Loucy (cell line): Measurements from ENCODE around the gene MMP17.

Experiments
- EZH2phosphoT487 ChIP-seq: fragments of 200-600 bp; IDR thresholded peaks from 2 replicates; pipeline ENCODE4 v1.6.1; 2018; ENCODE audit warnings: antibody characterized with exemption, mild to moderate bottlenecking, moderate library complexity, borderline replicate concordance
- TF ChIP-seq, protein P1 (sequence below): fragments of 200-600 bp; sonication (generic); conservative IDR thresholded peaks from 2 replicates; pipeline ENCODE4 v1.5.1; 2014; ENCODE audit warnings: mild to moderate bottlenecking, antibody characterized with exemption, low read length

DNA sequence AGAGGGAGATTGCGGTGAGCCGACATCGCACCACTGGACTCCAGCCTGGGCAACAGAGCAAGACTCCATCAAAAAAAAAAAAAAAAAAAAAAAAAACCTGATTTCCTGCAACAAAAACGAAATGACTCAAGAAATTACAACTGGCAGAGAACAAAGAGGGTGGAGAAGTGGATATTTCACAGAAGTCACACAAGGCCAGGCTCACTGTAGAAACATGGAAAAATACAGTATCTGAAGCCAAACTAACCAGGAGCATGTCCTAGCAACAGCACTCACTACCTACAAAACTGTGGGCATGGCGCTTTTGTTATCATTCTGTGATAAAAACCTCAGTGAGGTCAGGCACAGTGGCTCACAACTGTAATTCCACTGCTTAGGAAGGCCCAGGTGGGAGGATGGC, 11.7 kb upstream of the MMP17 start:
- TF ChIP-seq, protein P1, sequence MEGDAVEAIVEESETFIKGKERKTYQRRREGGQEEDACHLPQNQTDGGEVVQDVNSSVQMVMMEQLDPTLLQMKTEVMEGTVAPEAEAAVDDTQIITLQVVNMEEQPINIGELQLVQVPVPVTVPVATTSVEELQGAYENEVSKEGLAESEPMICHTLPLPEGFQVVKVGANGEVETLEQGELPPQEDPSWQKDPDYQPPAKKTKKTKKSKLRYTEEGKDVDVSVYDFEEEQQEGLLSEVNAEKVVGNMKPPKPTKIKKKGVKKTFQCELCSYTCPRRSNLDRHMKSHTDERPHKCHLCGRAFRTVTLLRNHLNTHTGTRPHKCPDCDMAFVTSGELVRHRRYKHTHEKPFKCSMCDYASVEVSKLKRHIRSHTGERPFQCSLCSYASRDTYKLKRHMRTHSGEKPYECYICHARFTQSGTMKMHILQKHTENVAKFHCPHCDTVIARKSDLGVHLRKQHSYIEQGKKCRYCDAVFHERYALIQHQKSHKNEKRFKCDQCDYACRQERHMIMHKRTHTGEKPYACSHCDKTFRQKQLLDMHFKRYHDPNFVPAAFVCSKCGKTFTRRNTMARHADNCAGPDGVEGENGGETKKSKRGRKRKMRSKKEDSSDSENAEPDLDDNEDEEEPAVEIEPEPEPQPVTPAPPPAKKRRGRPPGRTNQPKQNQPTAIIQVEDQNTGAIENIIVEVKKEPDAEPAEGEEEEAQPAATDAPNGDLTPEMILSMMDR: no peak
- TF ChIP-seq EZH2phosphoT487: no peak
